K562 (cell line): ENCODE measurements around the gene RWDD1. TPM values are rescaled to one million over a fixed set of nuclear protein-coding genes. Genes with fewer than 3 reads are reported as not detected.

Experiments
- ATAC-seq: fragments of 200-7000 bp; cut with Tn5 transposase; 3 replicates; pipeline ENCODE4 v1.9.1; 2020; ENCODE audit warnings: moderate library complexity
- BruUV-seq: library from RNA; stranded (reverse); fragments of 400-500 nt; replicated peaks from 2 replicates; lab custom pipeline; 2021; lab: Mats Ljungman, UMichigan
- CTCF ChIA-PET: fragments of 300-600 bp; formaldehyde crosslinking; extraction: SDS; loops from one replicate; lab custom pipeline; 2021; ENCODE audit warnings: low intra/inter-chr PET ratio; lab: Yijun Ruan, JAX
- POLR2A ChIA-PET: fragments of 300-600, 350-650 bp; sonication (Branson Sonifier 250); formaldehyde crosslinking; extraction: SDS; loops from one replicate; lab custom pipeline; 2021; ENCODE audit warnings: antibody characterized with exemption, inconsistent platforms; lab: Yijun Ruan, JAX
- DNase-seq, 4 experiments: peaks; one replicate each; pipeline versions ENCODE4 v3.0.0 to v3.0.0-alpha.2; 2011 to 2018; ENCODE audit warnings: low spot score in 3 of 4, mixed read lengths in 3 of 4; ENCODE audit errors: extremely low read depth in 1 of 4
- FAIRE-seq: peaks from 2 replicates; lab custom pipeline; 2011; peaks lifted over from hg19 to GRCh38; lab: Jason Lieb, UNC
- H2AFZ ChIP-seq: 2 replicates; pipeline ENCODE4 v1.6.0; 2011; ENCODE audit warnings: low read depth, low read length, control low read depth, inconsistent platforms
- H3K27ac ChIP-seq: fragments of 200-600 bp; 3 replicates; pipeline ENCODE4 v1.8.0; 2011; ENCODE audit warnings: low read depth, mild to moderate bottlenecking, control low read depth, inconsistent platforms, low read length, moderate library complexity, mixed read lengths; ENCODE audit errors: extremely low read depth
- H3K27me3 ChIP-seq, 2 experiments: fragments of 300-600 bp in 1 of 2; 2 replicates in 1 of 2; 3 replicates in 1 of 2; pipeline versions ENCODE4 v1.6.0 to v1.8.0; 2011; ENCODE audit warnings: inconsistent platforms in 2 of 2, low read length in 2 of 2, mild to moderate bottlenecking in 1 of 2, mixed read lengths in 1 of 2, moderate library complexity in 1 of 2; ENCODE audit not compliant: control insufficient read depth in 2 of 2, insufficient read depth in 2 of 2
- H3K36me3 ChIP-seq: fragments of 300-600 bp; 3 replicates; pipeline ENCODE4 v1.8.0; 2011; ENCODE audit warnings: mild to moderate bottlenecking, low read length, inconsistent platforms; ENCODE audit not compliant: control insufficient read depth, insufficient read depth
- H3K4me1 ChIP-seq, 2 experiments: fragments of 200-600 bp in 1 of 2; replicated peaks in 1 of 2; 2 replicates in 1 of 2; 3 replicates in 1 of 2; pipeline versions ENCODE4 v1.5.1 to v1.8.0; 2011; ENCODE audit warnings: inconsistent platforms in 2 of 2, low read length in 2 of 2, mild to moderate bottlenecking in 1 of 2, mixed read lengths in 1 of 2, moderate library complexity in 1 of 2; ENCODE audit not compliant: control insufficient read depth in 2 of 2, insufficient read depth in 2 of 2
- H3K4me2 ChIP-seq: 2 replicates; pipeline ENCODE4 v1.6.1; 2011; ENCODE audit warnings: low read length, control low read depth, inconsistent platforms, mixed read lengths; ENCODE audit not compliant: insufficient read depth
- H3K4me3 ChIP-seq: fragments of 200-600 bp; sonication (generic), shearing (Covaris generic); 2 replicates; pipeline ENCODE4 v1.5.1; 2016; ENCODE audit warnings: control low read depth, inconsistent platforms
- H3K79me2 ChIP-seq: fragments of 200-600 bp; 3 replicates; pipeline ENCODE4 v1.8.0; 2011; ENCODE audit warnings: low read length, inconsistent platforms; ENCODE audit not compliant: control insufficient read depth, insufficient read depth
- H3K9ac ChIP-seq, 2 experiments: 2 replicates each; pipeline versions ENCODE4 v1.6.0 to v1.6.1; 2011; ENCODE audit warnings: low read depth in 2 of 2, low read length in 2 of 2, control low read depth in 1 of 2, inconsistent platforms in 1 of 2, mild to moderate bottlenecking in 1 of 2, mixed read lengths in 1 of 2; ENCODE audit not compliant: insufficient read depth in 1 of 2
- H3K9me1 ChIP-seq: one replicate; pipeline ENCODE4 v1.6.0; 2011; ENCODE audit warnings: inconsistent platforms, mild to moderate bottlenecking, low read length, moderate library complexity; ENCODE audit not compliant: control insufficient read depth, insufficient read depth
- H3K9me3 ChIP-seq: replicated peaks from 2 replicates; pipeline ENCODE4 v1.5.1; 2011; ENCODE audit warnings: low read depth, low read length, inconsistent platforms; ENCODE audit not compliant: control insufficient read depth, insufficient read depth
- H4K20me1 ChIP-seq: replicated peaks from 2 replicates; pipeline ENCODE4 v1.6.1; 2011; ENCODE audit warnings: low read length, inconsistent platforms, mixed read lengths; ENCODE audit not compliant: control insufficient read depth, insufficient read depth
- CBFA2T3 ChIP-seq: fragments of 450-650 bp; IDR thresholded peaks from 2 replicates; pipeline ENCODE4 v1.6.1; 2017
- HES1 ChIP-seq: fragments of 450-650 bp; IDR thresholded peaks from 2 replicates; pipeline ENCODE4 v1.6.1; 2016; ENCODE audit warnings: low read depth, mild to moderate bottlenecking, moderate library complexity
- MCM2 ChIP-seq: fragments of 450-650 bp; IDR thresholded peaks from 2 replicates; pipeline ENCODE4 v1.6.1; 2017; ENCODE audit warnings: low read depth, mild to moderate bottlenecking
- MYNN ChIP-seq, 2 experiments: sonication (generic); formaldehyde crosslinking in 1 of 2; IDR thresholded peaks; 2 replicates each; pipeline versions ENCODE4 v1.5.0 to v1.6.1; 2016 to 2020; ENCODE audit warnings: antibody characterized with exemption in 1 of 2, missing genetic modification reagents in 1 of 2
- NCOR1 ChIP-seq: fragments of 450-650 bp; IDR thresholded peaks from 2 replicates; pipeline ENCODE4 v1.6.1; 2016; ENCODE audit warnings: mild to moderate bottlenecking, moderate library complexity
- NFIC ChIP-seq: fragments of 450-650 bp; IDR thresholded peaks from 2 replicates; pipeline ENCODE4 v1.6.1; 2017; ENCODE audit warnings: mild to moderate bottlenecking, inconsistent platforms
- SPI1 ChIP-seq: IDR thresholded peaks from 2 replicates; pipeline ENCODE4 v1.6.1; 2011; ENCODE audit warnings: low read depth, low read length, control low read depth, borderline replicate concordance
- TCF3 ChIP-seq: sonication (generic); formaldehyde crosslinking; IDR thresholded peaks from 2 replicates; pipeline ENCODE4 v1.4.0; 2020; ENCODE audit warnings: mild to moderate bottlenecking, missing genetic modification reagents
- WHSC1 ChIP-seq: IDR thresholded peaks from one replicate; pipeline ENCODE4 v1.6.1; 2012; ENCODE audit warnings: low read length, control low read depth, inconsistent platforms
- ZBTB17 ChIP-seq: fragments of 450-650 bp; formaldehyde crosslinking; IDR thresholded peaks from 2 replicates; pipeline ENCODE4 v1.4.0; 2020; ENCODE audit warnings: mild to moderate bottlenecking
- ZNF785 ChIP-seq: fragments of 250-450 bp; sonication (Bioruptor Pico); IDR thresholded peaks from 2 replicates; pipeline ENCODE4 v1.4.0; 2020; ENCODE audit warnings: mild to moderate bottlenecking
- WGBS: fragments of 100-300 bp; shearing (Covaris generic); methylation state at CpG from one replicate; pipeline ENCODE4 v1.1.6; 2016; ENCODE audit warnings: low coverage, mixed read lengths; ENCODE audit not compliant: insufficient coverage; ENCODE audit errors: missing lambda C conversion rate; 5-methylcytosine and 5-hydroxymethylcytosine counted together
- in situ Hi-C: fragments of 300-500 bp; cut with MboI; formaldehyde crosslinking; loops from 4 replicates; pipeline ENCODE4 v1.15.0; 2018; ENCODE audit warnings: inconsistent platforms, mixed read lengths
- intact Hi-C: fragments of 100-400 bp; cut with micrococcal nuclease; formaldehyde crosslinking; loops from 2 replicates; pipeline ENCODE4 v1.14.2; 2022
- polyA plus RNA-seq, 8 experiments: library from polyadenylated mRNA; depleted of rRNA in 4 of 8; stranded (reverse) in 5 of 8; unstranded in 3 of 8; fragments of >200 nt; fragmentation: Nextera tagmentation in 2 of 8; fragmentation: Illumina TruSeq in 1 of 8; extraction: Ambion mirVana in 2 of 8; extraction: Trizol in 1 of 8; gene quantifications; 2 replicates each; pipeline versions ENCODE4 v1.2.1 to v1.2.3, GENCODE V29; 2011 to 2014; ENCODE audit warnings: inconsistent platforms in 1 of 8, missing spikeins in 1 of 8
- total RNA-seq, 7 experiments: library from RNA; depleted of rRNA in 6 of 7; stranded (reverse); fragments of >200 nt in 6 of 7; fragmentation: Illumina TruSeq in 2 of 7; extraction: Trizol in 2 of 7; gene quantifications; 2 replicates each; pipeline versions ENCODE4 v1.2.1 to v1.2.3, GENCODE V29; 2011 to 2021; ENCODE audit warnings: low replicate concordance in 1 of 7
- TF ChIP-seq, protein P1 (sequence below): fragments of 250-450 bp; sonication (Bioruptor Pico); IDR thresholded peaks from 2 replicates; pipeline ENCODE4 v1.9.0; 2021; ENCODE audit warnings: mild to moderate bottlenecking
- TF ChIP-seq, protein P2 (sequence below): fragments of 450-650 bp; IDR thresholded peaks from 2 replicates; pipeline ENCODE4 v1.6.1; 2018; ENCODE audit not compliant: partially characterized antibody
- TF ChIP-seq, protein P3 (sequence below), 2 experiments: fragments of 450-650 bp in 1 of 2; sonication (generic) in 1 of 2; formaldehyde crosslinking; conservative IDR thresholded peaks; 2 replicates each; pipeline versions ENCODE4 v1.4.0 to v1.8.1; 2020 to 2022; ENCODE audit warnings: mild to moderate bottlenecking in 1 of 2, missing genetic modification reagents in 1 of 2

Gene RWDD1
- total and polyA plus RNA-seq, 9 of the 15 experiments (the other 6 are each of a cell fraction or from before 2014, with no cell fraction given): 31.9 to 89.8 (median 48.7) TPM

GRCh38 chr6:116629563-116629981 lies 58.3 kb downstream of the RWDD1 start:
- ChIA-PET POLR2A (interaction anchor here (0.6 kb wide), 1 partner anchor 12 kb away, joined by 3 read pairs; no protein-coding TSS in a partner anchor), CTCF (no interaction called here)
- whole genome bisulfite sequencing: 11% methylated on average over 5 of the region's 5 CpGs
- Histone ChIP-seq H3K4me2 (no peak overlapping the region), H3K9ac (no peak overlapping the region), H3K4me1 (peaks cover 0 to 14% of the 10 kb centered on the region in 2 experiments; a peak in 2 of 5 replicates), H3K4me3 (no peak overlapping the region), H3K79me2 (no peaks in the 10 kb centered on the region), H4K20me1 (no peaks in the 10 kb centered on the region), H3K27ac (no peak overlapping the region), H3K36me3 (peaks cover 14% of the 10 kb centered on the region), H3K9me3 (no peaks in the 10 kb centered on the region), H3K9me1 (no peaks in the 10 kb centered on the region), H3K27me3 (no peaks in the 10 kb centered on the region), H2AFZ (no peak overlapping the region)
- peak in 3 of 4 experiments; percentile 26 to 46 (median 42) for DNase-seq
- no peak for ATAC-seq
- no peak for TF ChIP-seq MCM2
- peak; percentile 42; the same call in 1 of the 2 replicates for TF ChIP-seq TCF3 (CRISPR knock-in tag)
- TF ChIP-seq SPI1: peak; percentile 76; the same call in 1 of the 2 replicates
- no peak for TF ChIP-seq MYNN (IDR thresholded peaks at IDR 0.05)
- no peak for TF ChIP-seq MYNN (CRISPR knock-in tag; IDR thresholded peaks at IDR 0.05)
- no peak for TF ChIP-seq ZNF785 (CRISPR knock-in tag)
- TF ChIP-seq, protein P1, sequence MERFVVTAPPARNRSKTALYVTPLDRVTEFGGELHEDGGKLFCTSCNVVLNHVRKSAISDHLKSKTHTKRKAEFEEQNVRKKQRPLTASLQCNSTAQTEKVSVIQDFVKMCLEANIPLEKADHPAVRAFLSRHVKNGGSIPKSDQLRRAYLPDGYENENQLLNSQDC (CRISPR knock-in tag): no peak
- peak; percentile 36; the same call in 1 of the 2 replicates for TF ChIP-seq CBFA2T3
- peak; percentile 80 for TF ChIP-seq NFIC
- TF ChIP-seq, protein P2, sequence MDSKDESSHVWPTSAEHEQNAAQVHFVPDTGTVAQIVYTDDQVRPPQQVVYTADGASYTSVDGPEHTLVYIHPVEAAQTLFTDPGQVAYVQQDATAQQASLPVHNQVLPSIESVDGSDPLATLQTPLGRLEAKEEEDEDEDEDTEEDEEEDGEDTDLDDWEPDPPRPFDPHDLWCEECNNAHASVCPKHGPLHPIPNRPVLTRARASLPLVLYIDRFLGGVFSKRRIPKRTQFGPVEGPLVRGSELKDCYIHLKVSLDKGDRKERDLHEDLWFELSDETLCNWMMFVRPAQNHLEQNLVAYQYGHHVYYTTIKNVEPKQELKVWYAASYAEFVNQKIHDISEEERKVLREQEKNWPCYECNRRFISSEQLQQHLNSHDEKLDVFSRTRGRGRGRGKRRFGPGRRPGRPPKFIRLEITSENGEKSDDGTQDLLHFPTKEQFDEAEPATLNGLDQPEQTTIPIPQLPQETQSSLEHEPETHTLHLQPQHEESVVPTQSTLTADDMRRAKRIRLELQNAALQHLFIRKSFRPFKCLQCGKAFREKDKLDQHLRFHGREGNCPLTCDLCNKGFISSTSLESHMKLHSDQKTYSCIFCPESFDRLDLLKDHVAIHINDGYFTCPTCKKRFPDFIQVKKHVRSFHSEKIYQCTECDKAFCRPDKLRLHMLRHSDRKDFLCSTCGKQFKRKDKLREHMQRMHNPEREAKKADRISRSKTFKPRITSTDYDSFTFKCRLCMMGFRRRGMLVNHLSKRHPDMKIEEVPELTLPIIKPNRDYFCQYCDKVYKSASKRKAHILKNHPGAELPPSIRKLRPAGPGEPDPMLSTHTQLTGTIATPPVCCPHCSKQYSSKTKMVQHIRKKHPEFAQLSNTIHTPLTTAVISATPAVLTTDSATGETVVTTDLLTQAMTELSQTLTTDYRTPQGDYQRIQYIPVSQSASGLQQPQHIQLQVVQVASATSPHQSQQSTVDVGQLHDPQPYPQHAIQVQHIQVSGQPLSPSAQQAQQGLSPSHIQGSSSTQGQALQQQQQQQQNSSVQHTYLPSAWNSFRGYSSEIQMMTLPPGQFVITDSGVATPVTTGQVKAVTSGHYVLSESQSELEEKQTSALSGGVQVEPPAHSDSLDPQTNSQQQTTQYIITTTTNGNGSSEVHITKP: no peak
- TF ChIP-seq, protein P3, sequence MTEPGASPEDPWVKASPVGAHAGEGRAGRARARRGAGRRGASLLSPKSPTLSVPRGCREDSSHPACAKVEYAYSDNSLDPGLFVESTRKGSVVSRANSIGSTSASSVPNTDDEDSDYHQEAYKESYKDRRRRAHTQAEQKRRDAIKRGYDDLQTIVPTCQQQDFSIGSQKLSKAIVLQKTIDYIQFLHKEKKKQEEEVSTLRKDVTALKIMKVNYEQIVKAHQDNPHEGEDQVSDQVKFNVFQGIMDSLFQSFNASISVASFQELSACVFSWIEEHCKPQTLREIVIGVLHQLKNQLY (CRISPR knock-in tag; conservative IDR thresholded peaks at IDR 0.05): no peak
- no peak for TF ChIP-seq ZBTB17 (CRISPR knock-in tag)
- TF ChIP-seq NCOR1: no peak
- TF ChIP-seq WHSC1: no peak
- no peak for TF ChIP-seq HES1
- no TSS peak for BruUV-seq
- FAIRE-seq: no peak
- in situ Hi-C loops (no loop called here), intact Hi-C loops (no loop called here)
